GM18909 (cell line): ENCODE results near the gene CNTNAP2.

Source experiments
- ATAC-seq: cut with Tn5 transposase; IDR thresholded peaks from one replicate; pipeline ENCODE4 v1.9.1; 2021; ENCODE audit warnings: mild to moderate bottlenecking; ENCODE audit not compliant: unreplicated experiment, poor library complexity

CNTNAP2 gene

DNA sequence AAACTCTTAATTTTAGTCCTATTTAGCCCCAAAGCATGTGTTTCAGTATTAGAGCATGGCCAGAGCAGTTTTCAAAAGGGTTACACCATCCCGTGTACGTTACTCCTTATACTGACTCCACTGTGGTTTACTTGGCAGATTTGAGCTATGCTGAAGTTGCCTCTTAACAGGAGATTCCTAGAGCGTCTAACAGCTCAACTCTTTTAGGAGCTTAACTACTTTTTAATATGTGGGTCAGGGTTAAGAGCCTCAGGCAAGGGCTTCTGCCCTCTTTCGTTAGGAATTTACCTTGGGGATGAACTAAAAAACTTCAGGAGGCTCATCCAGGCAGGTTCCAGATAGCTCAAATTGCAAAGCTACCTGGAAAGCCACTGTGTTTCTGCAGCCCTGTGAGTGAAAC is 1799.2 kb downstream of the CNTNAP2 start:
- no peak for ATAC-seq

DNA sequence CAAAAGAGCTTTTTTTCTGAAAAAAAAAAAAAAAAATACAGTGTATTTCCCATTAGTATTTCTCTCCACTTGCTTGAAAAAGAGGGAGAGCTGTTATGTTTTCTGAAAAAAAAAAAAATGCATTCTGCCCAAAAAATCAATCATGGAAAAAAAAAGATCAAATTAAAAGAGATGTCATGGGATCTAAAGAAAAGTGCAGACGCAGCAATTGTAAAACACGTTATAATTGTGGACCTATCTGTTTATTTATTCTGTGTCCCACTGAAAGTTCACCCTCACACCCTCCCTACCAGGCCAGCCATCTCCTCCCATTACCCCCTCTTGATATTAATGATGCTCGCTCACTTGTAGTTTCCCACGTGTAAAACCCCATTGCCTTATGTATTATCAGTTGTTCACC is 1800.0 kb downstream of the CNTNAP2 start:
- no peak for ATAC-seq

DNA sequence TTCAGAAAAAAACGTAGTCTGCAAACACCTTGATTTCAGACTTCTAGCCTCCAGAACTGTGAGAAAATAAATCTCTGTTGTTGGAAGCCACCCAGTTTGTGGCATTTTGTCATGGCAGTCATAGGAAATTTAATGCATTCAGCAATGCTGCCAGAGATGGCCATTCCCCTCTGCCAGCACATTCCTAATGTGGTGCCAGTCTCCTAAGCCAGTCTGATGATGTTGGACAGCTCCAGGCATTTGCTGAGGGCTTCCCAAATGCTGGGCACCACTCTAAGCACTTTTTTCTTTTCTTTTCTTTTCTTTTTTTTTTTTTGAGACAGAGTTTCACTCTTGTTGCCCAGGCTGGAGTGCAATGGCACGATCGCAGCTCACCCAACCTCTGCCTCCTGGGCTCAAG is 1807.2 kb downstream of the CNTNAP2 start:
- no peak for ATAC-seq

DNA sequence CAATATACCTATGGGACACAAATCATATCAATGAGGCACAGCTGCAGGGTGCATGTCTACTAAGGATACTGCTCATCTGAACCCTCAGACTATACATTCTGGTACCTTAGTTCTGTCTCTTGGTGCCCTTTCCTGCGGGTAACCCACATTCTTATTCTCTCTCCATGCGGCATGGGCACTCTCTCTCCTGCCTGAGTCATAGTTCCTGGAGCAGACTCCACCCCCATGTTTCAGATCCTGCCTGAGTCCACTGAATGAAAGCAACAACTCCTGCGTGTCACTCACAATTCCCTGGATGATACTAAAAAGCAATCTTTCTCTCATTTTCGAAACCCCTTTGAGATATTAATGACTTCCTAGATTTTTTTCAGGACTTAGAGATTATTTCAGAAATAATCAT is 1820.8 kb downstream of the CNTNAP2 start:
- ATAC-seq, result no peak

DNA sequence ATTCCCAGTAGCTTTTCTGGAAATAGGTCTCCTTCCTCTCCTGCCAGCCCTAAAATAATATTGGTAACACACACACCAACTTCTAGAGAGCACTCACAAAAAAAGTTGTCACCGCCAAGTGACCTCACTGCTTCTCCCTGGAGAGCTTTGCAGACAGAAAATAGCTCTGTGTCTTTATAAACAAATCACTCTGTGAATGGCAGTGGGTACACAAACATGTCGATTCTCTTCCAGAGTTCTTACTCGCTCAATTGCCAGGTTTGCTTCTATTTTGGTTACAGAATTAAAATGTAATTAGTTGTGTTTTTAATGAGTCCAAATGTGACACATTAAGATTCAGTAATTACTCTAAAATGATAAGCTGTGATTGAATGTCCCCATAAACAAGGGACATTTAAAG is 1824.8 kb downstream of the CNTNAP2 start:
- ATAC-seq, result no peak

DNA sequence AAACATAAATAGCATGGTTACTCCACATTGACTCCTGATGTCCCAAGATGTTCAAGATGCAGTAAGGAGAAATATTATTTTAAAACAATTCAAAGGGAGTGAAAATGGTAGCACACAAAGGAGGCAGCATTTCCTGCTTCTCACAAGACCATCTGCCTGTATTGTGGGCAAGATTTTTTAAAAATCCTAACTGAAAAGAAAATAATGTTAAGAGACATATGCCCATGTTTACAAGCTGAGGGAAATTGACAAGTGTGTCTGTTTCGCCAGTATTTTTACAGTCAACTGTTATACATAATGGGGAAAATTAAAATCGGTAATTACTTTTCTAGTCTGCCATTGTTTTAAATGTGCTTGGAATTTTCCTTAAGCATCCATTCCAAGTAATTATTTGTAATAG is 1827.7 kb downstream of the CNTNAP2 start:
- no peak for ATAC-seq

DNA sequence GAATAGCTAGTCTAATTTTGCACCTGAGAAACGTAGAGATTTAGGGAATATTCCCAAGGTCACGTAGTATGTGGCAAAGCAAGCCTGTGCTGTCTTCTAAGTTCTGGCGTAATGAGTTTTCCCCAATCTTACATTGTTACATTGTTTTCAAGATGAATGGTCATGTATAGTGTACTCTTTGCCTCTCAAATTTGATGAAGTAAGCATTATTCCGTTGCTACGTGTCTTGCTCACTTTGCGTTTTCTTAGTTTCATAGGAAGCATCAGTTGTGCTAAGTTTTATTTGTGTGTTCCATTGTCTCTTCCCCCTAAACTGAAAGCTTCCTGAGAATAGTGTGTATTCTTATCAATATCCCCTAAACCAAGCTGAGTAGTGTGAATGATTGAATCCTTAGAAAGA is 1836.3 kb downstream of the CNTNAP2 start:
- ATAC-seq, result no peak

DNA sequence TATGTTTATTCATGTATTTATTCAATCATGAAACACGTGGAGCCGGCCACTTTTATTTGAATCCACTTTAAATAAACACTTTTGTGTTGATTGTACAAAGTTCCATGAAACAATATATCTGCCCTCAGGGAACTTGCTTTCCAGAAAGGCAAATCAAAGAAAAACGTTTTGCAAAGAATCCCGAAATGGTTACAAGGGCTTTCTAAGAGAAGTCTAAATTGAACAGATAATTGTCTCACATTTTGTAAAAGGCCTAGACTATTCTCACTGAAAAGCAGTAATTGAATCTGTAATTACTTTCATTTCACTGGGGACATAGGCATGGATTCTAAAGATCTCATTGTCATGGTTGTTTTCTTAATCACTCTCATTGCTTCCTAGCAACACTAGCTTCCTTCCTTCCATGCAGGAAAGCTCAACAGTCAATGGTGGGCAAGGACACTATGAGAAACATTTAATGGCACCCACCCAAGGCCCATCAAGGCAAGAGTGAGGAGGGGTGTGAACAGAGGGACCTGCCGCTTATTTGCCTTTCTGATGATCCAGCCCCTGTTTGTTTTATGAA is 1851.5 kb downstream of the CNTNAP2 start:
- no peak for ATAC-seq

DNA sequence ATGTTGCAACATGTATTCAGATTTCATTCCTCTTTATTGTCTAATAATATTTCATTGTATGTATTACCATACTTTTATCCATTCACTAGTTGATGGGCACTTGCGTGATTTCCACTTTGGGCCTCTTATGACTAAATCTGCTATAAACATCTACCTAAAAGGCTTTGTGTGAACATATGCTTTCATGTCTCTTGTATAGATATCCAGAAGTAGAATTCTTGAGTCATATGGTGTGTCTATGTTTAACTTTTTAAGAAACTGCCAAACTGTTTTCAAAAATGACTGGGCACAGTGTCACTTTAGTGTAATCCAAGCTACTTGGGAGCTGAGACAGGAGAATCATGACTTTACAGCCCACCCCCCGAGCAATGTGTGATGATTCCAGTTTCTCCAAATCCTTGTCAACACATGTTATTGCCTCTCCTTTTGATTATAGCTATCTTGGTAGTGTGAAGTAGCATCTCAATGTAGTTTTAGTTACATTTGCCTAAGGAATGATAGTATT is 1855.1 kb downstream of the CNTNAP2 start:
- no peak for ATAC-seq

DNA sequence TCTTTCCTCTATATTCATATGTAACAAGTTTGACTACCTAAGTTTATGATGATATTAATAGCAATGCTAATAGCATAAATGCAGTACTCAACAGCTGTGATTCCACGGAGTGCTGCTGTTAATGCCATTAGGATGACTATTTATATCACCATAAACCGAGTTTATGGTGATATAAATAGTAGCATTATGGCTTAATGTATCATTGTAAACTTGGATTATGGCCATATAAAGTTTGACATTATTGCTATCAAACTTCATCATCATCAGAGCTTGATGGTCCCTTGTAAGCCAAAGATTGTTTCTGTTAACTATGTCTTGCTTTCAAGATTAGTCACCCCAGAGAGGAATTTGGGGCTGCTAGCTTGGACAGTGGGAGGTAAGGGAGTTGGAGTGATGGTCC is 1861.6 kb downstream of the CNTNAP2 start:
- no peak for ATAC-seq

DNA sequence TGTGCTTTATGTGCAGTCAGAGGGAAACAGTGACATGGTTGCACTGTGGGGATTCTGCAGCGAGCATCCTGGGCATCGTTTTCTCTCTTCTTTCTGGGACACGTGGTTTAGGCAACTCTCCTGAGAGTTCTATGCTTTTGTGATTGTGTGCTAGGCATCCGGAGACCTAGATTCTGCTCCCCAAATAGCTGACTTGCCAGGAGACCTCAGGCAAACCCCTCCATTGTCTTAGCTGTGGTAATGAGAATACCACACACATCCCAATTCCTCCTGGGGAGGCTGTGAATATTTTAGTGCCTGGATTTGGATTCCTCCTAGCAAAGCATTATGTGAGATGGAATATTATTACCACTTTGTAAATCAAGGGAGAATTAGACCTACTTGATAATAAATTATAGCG is 1862.0 kb downstream of the CNTNAP2 start:
- ATAC-seq, result no peak

DNA sequence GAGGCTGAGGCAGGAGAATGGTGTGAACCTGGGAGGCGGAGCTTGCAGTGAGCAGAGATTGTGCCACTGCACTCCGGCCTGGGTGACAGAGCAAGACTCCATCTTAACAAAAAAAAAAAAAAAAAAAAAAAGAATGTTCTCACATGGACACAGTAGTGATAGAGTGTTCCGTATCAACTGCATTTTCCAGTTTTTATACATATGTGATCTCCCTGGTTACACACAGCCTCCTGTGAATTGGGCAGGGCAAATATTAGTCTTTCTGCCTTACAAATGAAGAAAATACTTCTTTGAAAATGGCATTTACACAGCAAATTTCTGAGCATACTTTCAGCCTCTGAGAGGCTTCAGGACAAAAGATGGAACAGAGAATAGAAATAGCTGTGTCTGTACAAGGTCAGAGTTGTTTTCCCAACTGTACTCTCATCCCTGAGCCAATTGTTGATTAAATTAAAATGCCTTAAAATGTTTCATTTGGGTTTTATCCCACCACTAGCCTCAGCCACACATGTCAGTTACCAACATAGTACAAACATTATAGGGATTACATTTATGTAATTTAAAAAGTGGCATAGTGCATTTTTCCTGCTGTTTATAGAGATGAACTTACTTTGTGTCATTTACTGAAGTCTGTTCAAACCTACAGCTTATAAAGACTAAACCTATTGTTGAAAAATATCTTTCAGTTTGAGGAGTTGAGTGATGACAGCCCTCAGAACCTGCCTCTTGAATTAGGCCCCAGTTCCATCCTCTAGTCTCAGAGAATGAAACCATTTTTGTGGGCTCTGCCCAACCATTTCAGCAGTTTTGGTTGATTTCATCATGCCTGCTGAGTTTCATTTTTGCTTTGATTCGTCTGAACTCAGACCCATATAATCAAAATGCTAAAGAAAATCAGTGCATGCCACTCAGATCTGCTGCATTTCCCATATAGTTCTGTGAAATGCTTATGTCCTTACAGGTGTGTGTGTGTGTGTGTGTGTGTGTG is 1864.5 kb downstream of the CNTNAP2 start:
- peak; percentile 85 for ATAC-seq

DNA sequence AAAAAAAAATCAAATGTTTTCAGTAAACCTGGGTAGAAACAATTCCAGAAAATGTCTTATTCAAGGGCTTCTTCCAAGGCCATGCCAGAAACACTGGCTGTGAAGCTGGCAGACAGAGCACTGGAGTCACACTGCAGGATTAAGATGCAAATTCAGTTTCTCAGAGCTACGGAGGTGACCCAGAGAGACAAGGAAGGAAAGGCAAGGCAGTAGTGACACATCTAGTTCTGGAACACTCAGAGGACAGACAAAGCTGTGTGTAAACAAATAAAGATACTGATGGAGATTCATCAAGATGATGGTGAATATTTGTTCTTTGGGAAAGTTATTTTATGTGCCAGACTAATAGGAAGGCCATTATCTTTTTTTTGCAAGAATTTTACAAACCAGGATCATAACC is 1865.7 kb downstream of the CNTNAP2 start:
- no peak for ATAC-seq

DNA sequence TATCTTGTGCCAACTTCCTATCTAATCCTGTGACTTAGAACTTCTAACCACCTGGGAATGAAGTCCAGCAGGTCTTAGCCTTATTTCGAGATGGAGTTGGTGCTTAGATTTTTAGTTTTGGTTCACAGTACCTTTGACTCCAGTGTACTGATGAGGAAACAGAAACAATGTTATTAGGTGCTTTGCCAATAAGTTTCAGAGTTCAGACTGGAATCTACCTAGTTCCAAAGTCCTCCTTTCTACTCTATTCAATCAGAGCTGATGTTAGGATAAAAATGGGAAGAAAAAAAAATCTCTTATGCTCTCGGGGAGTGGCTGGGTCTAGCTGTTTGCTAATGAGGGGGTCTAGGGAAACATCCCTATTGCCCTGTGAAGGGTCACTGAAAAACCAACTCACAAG is 1867.7 kb downstream of the CNTNAP2 start:
- ATAC-seq, result no peak

DNA sequence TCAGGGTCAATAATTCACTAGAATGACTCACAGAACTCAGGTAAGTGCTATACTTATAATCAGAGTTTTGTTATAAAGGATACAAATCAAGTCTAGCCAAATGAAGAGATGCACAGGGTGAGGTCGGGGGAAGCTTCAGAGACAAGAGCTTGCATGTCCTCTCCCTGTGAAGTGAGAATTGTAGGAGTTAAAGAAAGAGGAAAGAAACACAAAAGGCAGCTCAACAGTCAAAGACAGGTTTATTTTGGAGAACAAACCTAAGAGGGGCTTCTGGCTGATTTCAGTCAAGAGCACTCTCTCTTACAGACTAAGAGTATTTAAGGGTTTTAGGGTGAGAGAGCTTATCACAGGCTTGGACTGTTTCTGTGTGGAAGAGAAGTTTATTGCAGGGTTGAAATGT is 1873.5 kb downstream of the CNTNAP2 start:
- ATAC-seq, result no peak

DNA sequence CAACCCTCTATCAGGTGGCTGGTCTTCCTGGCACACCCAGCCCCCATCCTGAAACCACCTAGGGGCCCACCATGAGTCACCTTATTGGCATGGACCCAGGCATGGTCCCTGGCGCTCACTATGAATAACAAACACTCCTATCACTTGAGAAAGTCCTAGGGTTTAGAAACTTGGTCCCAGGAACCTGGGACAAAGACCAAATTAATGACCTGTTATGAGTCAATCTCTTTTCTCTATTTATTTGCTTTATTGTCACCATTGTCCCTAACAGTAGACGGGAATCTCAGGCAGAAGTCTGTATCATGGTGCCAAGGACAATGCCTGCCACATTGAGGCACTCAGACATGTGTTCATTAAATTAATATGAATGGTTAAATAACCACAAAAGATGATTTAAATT is 1874.3 kb downstream of the CNTNAP2 start:
- ATAC-seq, result no peak

DNA sequence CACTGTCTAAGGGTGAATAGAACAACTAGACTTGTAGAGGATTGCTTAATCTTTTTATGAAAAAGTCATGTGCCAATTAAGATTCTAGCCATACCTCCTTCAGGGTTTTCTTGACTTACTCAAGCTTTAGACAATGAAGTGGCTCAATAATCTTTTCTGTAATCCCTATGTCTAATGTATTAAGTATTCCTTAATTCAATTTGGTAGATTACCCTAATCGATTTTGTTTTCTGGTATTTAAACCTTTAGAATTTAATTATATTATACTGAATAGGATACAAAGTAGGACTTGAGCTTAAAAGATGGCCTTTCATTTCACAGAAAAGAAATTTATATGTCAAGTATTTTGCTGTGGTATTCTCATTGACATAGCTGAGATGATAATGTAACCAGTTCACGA is 1876.1 kb downstream of the CNTNAP2 start:
- no peak for ATAC-seq

DNA sequence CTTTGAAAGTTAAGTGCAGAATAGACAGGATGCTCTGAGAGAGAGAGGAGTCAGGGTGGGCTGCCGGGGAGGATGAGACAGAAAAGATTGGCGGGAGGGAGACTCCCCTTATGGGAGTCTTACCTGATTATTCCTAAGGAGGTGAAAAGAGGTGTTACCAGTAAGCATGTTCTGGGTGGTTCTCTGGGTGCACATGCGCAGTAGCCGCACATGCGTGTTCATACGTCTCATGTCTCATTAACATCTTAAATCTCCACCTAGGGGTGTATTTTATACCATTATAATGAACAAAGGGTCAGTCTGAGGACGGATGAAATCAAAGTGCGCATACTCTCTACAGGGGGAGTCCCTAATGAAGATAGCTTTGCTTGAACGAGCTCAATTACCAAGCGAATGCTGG is 1881.0 kb downstream of the CNTNAP2 start:
- ATAC-seq, result no peak

DNA sequence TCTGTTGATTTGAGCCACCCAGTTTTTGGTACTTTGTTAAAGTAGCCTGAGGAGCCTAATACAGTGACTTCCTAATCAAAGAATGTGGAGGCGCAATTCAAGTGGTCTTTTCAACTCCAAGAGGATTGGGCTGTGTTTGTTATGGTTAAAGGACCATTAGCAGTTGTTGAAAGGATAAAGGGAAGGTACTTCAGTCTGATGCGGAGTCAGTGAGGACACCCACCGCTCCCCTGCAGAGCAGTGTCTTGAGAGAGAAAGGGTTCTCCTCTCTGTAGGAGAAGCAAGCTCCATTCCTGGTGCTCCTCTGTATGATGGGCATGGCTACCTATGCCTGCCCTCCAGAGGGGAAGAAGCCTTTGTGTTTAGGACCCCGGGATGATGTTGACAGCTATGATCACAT is 1883.4 kb downstream of the CNTNAP2 start:
- no peak for ATAC-seq

DNA sequence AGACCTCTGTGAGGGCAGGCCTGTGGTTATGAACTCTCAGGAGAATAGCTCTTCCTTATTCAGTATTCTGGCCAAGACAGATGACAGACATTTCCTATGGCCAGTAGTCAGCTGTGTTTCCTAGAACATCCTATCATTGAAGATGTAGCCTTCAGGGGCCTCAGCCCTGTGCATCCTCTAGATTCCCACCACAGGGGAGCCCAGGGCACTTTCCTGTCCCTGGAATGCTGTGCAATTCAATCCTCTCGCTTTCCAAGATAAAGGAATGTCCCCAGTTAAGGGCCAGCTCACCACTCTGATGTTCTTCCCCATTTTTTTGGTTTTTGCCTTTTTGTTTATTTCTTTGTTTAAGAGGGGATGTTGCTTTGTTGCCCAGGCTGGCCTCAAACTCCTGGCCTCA is 1895.2 kb downstream of the CNTNAP2 start:
- no peak for ATAC-seq

DNA sequence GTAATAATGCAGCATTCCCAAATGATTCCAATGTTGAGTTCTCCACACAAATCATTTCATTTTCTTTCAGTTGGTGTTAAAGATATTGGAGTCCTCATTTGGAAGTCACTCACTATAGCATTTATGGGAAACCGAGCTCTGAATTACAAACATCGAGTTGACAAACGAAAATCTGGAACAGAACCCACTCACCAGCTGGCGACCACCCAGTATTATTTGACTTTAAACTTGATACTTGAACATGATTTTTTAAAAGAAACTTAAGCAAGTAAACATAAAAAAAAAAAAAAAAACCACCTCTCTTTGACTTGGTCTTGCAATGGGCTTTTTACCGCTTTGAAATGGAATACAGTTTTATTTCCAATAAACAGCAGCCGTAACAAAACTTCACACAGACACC is 1897.4 kb downstream of the CNTNAP2 start:
- ATAC-seq, result no peak

DNA sequence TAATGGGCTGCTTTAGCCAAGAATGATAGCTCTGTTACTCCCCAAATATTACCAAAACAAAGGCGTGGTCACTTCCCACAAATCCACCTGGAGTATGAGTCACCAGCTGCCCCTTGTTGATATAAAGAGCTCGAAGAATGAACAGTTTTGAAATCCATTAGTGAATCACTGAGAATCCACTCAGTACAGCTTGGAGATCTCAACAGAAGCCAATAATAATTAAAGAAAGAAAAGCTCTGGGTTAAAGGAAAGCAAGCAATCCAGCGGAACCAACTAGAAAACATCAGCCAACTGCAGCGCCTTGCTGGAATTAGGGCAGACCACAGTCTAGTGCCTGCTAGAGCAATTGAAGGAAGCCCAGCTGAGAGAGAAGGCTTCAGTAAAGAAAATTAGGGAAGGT is 1897.9 kb downstream of the CNTNAP2 start:
- ATAC-seq, result no peak
